ENCODE results near the gene NRXN2.

Gene NRXN2

GRCh38 chr11:64629796-64630562 lies 93.0 kb downstream of the NRXN2 start:
- no peak for DNase-seq (ENCODE audit: low read depth in 2 of 2)

GRCh38 chr11:64629103-64629502 lies 93.9 kb downstream of the NRXN2 start:
- DNase-seq (ENCODE audit: low read depth in 2 of 2) = no peak

GRCh38 chr11:64628596-64628995 lies 94.4 kb downstream of the NRXN2 start:
- no peak for DNase-seq (ENCODE audit: low read depth in 2 of 2)

GRCh38 chr11:64627371-64627770 lies 95.6 kb downstream of the NRXN2 start:
- DNase-seq (ENCODE audit: low read depth in 2 of 2) = no peak

GRCh38 chr11:64626637-64627036 lies 96.4 kb downstream of the NRXN2 start:
- DNase-seq (ENCODE audit: low read depth in 2 of 2) = no peak

- DNase-seq (ENCODE audit: low read depth in 2 of 2) = no peak
Observed at GRCh38 chr11:64624883-64625481, 98.0 kb downstream of the NRXN2 start.

- DNase-seq (ENCODE audit: low read depth in 2 of 2) = no peak
Observed at GRCh38 chr11:64622681-64623080, 100.3 kb downstream of the NRXN2 start.

GRCh38 chr11:64621283-64622019 lies 101.5 kb downstream of the NRXN2 start:
- no peak for DNase-seq (ENCODE audit: low read depth in 2 of 2)

GRCh38 chr11:64620381-64620971 lies 102.5 kb downstream of the NRXN2 start:
- no peak for DNase-seq (ENCODE audit: low read depth in 2 of 2)

- DNase-seq (ENCODE audit: low read depth in 2 of 2) = no peak
Observed at GRCh38 chr11:64619811-64620380, 103.1 kb downstream of the NRXN2 start.

GRCh38 chr11:64619196-64619595 lies 103.8 kb downstream of the NRXN2 start:
- no peak for DNase-seq (ENCODE audit: low read depth in 2 of 2)

- no peak for DNase-seq (ENCODE audit: low read depth in 2 of 2)
Observed at GRCh38 chr11:64616817-64617216, 106.2 kb downstream of the NRXN2 start.

GRCh38 chr11:64614917-64615316 lies 108.1 kb downstream of the NRXN2 start:
- DNase-seq (ENCODE audit: low read depth in 2 of 2) = no peak

GRCh38 chr11:64613648-64614047 lies 109.3 kb downstream of the NRXN2 start:
- DNase-seq (ENCODE audit: low read depth in 2 of 2) = no peak

GRCh38 chr11:64611869-64612646 lies 110.9 kb downstream of the NRXN2 start:
- no peak for DNase-seq (ENCODE audit: low read depth in 2 of 2)

- DNase-seq (ENCODE audit: low read depth in 2 of 2) = no peak
Observed at GRCh38 chr11:64611176-64611575, 111.8 kb downstream of the NRXN2 start.

- DNase-seq (ENCODE audit: low read depth in 2 of 2) = no peak
Observed at GRCh38 chr11:64610596-64610995, 112.4 kb downstream of the NRXN2 start.

GRCh38 chr11:64609436-64610047 lies 113.5 kb downstream of the NRXN2 start:
- DNase-seq (ENCODE audit: low read depth in 2 of 2) = no peak

GRCh38 chr11:64608636-64609035 lies 114.4 kb downstream of the NRXN2 start:
- DNase-seq (ENCODE audit: low read depth in 2 of 2) = no peak

GRCh38 chr11:64608046-64608445 lies 115.0 kb downstream of the NRXN2 start:
- no peak for DNase-seq (ENCODE audit: low read depth in 2 of 2)
